GM18951 (cell line): ENCODE measurements around the gene CASKIN1.

Source experiments
- POLR2A ChIP-seq: IDR thresholded peaks from 4 replicates; pipeline ENCODE4 v1.6.1; 2011; ENCODE audit warnings: mild to moderate bottlenecking; ENCODE audit not compliant: insufficient read length, insufficient read depth; ENCODE audit errors: extremely low read depth
- in situ Hi-C: fragments of 300-500 bp; cut with MboI; formaldehyde crosslinking; loops from one replicate; pipeline ENCODE4 v1.12.0; 2022; ENCODE audit warnings: low sequenced_read_pairs, mixed read lengths, inconsistent platforms; ENCODE audit not compliant: unreplicated experiment

CASKIN1 gene

GRCh38 chr16:2178321-2179106 lies 17.9 kb downstream of the CASKIN1 start:
- no peak for TF ChIP-seq POLR2A
- in situ Hi-C loops: no loop called here

GRCh38 chr16:2177561-2177960 lies 18.8 kb downstream of the CASKIN1 start:
- in situ Hi-C loops: no loop called here
- no peak for TF ChIP-seq POLR2A

- TF ChIP-seq POLR2A: no peak
- in situ Hi-C loops: no loop called here
Measured at GRCh38 chr16:2177101-2177500, 19.3 kb downstream of the CASKIN1 start.

- in situ Hi-C loops: no loop called here
- TF ChIP-seq POLR2A: no peak
Measured at GRCh38 chr16:2176047-2176446, 20.4 kb downstream of the CASKIN1 start.

- TF ChIP-seq POLR2A: no peak
Measured at GRCh38 chr16:2175454-2175853, 21.0 kb downstream of the CASKIN1 start.

GRCh38 chr16:2174396-2175131 lies 21.8 kb downstream of the CASKIN1 start:
- TF ChIP-seq POLR2A: no peak
- in situ Hi-C loops: no loop called here

More at GRCh38 chr16:2175454-2175853, 21.0 kb downstream of the CASKIN1 start:
- in situ Hi-C loops: no loop called here

GRCh38 chr16:2173916-2174315 lies 22.5 kb downstream of the CASKIN1 start:
- in situ Hi-C loops: no loop called here
- TF ChIP-seq POLR2A: no peak

- in situ Hi-C loops: no loop called here
- TF ChIP-seq POLR2A: no peak
Measured at GRCh38 chr16:2173366-2173765, 23.0 kb downstream of the CASKIN1 start.

- in situ Hi-C loops: no loop called here
- no peak for TF ChIP-seq POLR2A
Measured at GRCh38 chr16:2172688-2173335, 23.6 kb downstream of the CASKIN1 start.

- TF ChIP-seq POLR2A: no peak
- in situ Hi-C loops: no loop called here
Measured at GRCh38 chr16:2171601-2172178, 24.7 kb downstream of the CASKIN1 start.

- no peak for TF ChIP-seq POLR2A
- in situ Hi-C loops: no loop called here
Measured at GRCh38 chr16:2170587-2171435, 25.6 kb downstream of the CASKIN1 start.

GRCh38 chr16:2170080-2170479 lies 26.3 kb downstream of the CASKIN1 start:
- in situ Hi-C loops: no loop called here

More at GRCh38 chr16:2170080-2170479, 26.3 kb downstream of the CASKIN1 start:
- TF ChIP-seq POLR2A: no peak
